Activated CD4-positive, CD25-positive, alpha-beta regulatory T cell treated with anti-CD3 and anti-CD28 coated beads, Interleukin-2, amount 50 U/mL, for 16 hours (primary cell): ENCODE data around the gene ISY1.

Experiments
- DNase-seq: peaks from one replicate; pipeline ENCODE4 v3.0.0-alpha.2; 2020; ENCODE audit warnings: low read depth, low spot score

Gene ISY1

DNA sequence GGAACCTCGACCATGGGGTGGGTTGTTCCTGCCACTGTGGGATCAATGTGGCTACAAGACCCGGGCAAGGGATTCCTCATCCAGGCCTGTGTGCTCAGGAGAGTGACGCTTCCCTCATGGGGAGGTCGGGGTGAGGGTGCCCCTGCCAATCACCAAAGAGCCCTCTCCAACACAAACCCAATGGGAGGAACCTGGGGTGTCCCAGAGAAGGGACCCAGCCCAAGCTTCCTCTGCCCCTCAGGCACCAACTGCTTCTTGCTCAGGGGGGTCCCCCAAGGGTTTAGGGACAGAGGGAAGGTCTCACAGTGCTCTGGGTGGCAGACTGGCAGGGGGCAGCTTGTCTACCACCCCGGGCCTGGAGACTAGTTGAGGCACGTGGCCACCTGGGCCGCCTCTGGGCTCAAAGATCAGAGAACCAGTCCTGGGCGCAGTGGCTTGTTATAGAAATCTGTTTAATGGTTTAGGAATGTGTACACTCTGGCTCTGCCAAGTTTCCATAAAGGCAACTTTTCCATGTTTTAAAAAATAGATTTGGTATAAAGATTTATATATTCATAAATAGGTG, 73.6 kb downstream of the ISY1 start:
- DNase-seq: no peak

GRCh38 chr3:129085818-129086217, 75.0 kb downstream of the ISY1 start:
- no peak for DNase-seq

DNA sequence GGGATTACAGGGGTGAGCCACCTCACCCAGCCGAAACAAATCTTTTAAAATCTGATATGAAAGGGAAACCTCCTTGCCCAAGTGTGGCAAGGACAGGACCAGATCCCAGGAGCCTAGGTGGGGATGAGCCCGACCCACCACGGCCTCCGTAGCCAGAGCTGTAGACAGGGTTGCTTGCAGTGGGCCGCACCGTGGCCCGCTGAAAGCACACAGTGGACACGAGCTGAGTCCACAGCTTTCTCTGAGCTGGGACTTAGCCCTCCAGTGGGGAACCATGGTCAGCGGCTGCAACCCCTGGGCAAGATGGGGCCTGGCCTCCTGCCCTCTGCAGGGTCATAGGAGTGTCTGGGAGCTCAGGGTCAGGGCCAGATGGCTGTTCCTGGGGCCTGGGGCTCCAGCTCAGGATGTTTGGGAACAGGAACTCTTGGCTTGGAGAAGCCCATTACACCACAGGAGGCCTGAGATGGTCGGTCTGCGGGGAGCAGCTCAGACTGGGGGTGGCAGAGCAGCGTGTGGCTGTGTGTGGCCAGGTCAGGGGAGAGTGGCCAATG, 75.6 kb downstream of the ISY1 start:
- DNase-seq: no peak

- DNase-seq: no peak
These were observed 76.4 kb downstream of the ISY1 start for GRCh38 chr3:129084501-129084900.

- no peak for DNase-seq
These were observed 78.8 kb downstream of the ISY1 start for GRCh38 chr3:129082026-129082425.

DNA sequence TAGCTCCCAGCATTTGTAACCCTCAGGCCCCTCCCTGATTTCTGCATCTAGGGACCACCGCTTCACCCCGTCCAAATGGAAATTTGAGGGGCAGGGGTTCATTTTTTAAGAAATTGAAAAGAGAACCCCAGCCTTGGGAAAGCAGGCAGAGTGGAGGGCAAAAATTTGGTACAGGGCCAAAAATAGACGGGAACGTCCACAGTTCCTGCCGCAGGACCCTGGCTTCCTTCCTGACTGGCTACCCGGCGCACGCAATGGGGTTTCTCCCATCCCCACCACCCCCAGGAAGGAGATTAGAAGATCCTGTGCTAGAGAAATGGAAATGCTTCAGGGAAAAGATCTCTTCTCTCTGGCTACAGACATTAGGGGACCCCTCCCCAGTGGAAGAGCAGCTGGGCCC, 79.4 kb downstream of the ISY1 start:
- no peak for DNase-seq

DNA sequence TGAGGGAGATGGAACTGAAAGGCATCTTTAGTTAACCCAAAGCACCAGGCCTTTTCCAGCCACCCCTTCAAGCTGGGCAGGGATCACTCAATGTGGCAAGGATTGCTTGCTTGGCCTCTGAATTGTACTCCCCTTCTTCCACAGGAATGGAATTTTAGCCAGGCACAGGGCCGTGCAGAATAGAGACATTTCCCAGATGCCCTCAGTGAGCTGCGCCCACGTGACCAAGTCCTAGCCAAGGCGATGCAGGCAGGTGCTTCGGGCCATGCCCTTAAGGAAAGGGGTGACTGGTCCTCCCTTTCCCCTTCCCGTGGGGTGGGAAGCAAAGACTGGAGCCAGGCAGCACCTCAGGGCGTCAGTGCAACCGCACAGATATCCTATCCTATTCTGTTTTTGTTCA, 82.4 kb downstream of the ISY1 start:
- DNase-seq: no peak
